HG02981 (cell line): Measurements from ENCODE around the gene WFDC1.

ENCODE experiments used
- ATAC-seq: cut with Tn5 transposase; IDR thresholded peaks from one replicate; pipeline ENCODE4 v1.9.1; 2021; ENCODE audit warnings: mild to moderate bottlenecking, moderate library complexity; ENCODE audit not compliant: unreplicated experiment

WFDC1 gene

DNA sequence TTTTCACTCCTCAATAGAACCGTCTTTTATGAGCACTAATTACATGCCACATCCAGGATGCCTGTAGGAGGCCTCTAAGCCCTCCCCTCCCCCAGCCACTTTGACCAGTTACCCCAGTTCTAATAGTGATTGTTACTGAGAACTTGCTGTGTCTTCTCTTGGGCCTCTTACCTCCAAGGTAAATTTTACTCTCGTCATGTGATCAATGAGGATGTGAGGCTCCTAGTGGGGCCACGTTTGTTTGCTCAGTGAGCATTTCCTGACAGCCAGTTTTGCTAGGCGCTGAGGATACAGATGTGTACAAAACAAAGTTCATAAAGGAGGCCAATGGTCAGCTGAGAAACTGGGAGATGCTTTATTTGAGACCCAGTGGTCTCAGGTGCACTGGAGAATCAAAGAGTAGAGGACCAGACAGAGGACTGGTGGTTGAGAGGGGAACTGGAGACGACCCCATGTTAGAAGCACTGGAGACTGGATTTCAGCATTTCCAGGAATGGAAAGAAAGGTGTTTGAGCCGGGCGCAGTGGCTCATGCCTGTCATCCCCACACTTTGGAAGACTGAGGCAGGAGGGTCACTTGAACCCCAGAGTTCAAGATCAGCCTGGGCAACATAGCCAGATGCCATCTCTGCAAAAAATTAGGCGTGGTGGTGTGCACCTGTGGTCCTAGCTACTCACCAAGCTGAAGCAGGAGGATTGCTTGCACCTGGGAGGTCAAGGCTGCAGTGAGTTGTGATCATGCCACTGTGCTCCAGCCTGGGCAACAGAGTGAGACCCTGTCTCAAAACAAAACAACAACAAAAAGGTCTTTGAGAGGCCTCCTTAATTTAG is 76.3 kb downstream of the WFDC1 start:
- ATAC-seq = no peak

DNA sequence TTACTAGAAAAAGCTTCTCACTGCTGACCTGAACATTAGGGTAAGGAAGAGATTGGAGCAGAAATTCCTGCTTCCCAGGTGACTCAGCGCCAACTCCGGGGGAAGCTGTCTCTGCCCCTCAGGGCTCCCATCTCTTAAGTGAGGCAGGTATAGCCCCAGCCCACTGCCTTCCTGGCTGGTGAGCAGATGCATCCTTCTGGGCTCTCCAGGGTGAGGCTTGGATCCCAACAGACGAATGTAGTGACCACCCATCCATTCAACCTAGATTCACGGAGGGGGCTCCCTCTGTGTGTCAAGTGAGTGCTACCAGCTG is 76.8 kb downstream of the WFDC1 start:
- ATAC-seq = no peak

DNA sequence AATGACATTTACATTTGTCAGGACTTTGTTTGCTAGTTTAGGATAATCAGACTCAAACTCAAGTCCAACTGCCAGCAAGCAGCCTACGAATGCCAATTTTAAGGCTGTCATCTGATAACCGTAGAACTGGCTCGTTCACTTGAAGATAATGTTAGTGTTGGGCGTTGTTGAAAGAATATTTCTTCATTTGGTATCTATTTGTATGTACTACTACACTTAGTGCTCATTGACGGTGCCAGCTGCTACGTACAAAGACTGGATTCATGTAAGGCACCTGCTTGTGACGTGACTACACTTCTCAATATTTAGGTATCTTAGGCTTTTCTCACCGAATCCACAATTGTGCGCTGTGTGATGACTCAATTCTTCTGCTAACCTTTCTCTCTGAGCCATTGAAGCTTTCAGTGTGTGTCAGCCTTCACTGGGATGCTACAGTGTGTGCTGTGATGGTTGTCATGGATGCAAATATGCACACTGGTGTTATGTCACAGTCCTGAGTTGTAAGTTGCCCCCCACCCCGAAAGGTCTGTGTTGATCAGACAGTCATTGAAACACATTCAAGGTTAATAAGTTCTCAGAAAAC is 79.3 kb downstream of the WFDC1 start:
- no peak for ATAC-seq

DNA sequence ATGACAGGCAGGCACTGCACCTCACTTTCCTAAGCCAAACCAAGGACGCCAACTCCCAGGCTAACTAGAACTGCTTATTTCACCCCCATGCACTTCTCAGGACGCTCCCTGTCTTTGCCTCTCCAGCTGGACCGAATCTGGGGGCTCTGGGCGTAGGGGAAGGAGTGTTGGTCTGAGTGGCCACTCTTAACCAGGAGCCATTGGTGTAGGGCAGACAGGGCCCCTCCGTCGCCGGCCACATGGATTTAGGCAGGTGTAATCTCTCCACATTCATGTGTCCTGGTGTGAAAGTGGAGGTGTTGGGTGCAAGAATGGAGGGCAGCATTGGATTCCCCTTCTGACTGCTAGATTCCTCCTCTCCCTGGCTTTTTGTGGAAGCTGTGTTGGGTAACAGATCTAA is 83.4 kb downstream of the WFDC1 start:
- ATAC-seq = no peak

DNA sequence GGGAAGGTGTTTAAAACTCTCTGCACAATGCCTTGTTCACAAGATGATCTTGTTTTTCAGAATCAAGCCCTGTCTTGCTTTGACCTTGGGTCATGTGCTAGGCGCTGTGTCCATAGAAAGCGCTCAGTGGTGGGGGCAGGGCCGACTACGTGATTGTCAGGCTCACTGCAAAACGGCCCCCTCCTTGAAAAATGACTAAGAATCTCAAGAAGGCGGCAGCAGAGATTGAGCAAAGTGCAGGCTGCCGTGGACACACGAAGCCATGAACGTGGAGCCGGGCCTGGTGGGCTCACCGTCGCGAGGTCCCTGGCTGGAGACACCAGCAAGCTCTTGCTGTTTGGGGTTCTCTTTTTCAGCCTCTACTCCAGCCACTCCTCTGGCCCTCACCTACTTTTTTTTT is 83.9 kb downstream of the WFDC1 start:
- no peak for ATAC-seq

DNA sequence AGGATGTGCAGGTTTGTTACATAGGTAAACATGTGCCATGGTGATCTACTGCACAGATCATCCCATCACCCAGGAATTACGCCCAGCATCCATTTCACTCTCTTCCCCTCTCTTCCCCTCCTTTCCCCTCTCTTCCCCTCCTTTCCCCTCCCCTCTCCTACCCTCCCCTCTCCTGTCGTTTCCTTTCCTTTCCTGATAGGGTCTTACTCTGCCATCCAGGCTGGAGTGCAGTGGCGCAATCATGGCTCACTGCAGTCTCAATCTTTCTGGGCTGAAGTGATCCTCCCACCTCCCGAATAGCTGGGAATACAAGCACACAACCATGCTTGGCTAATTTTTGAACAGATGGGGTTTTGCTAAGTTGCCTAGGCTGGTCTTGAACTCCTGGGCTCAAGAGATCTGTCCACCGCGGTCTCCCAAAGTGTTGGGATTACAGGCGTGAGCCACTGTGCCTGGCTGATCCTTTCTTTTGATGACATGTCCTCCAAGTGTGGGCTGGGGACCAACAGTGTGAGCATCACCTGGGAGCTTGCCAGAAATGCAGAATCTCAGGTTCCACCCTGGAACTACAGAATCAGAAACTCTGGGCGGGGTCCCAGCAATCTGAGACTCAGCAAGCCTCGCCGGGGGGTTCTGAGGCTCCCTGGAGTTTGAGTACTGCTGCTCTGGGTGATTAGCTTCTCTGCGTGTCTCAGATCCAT is 84.5 kb downstream of the WFDC1 start:
- no peak for ATAC-seq
